Activated naive CD4-positive, alpha-beta T cell treated with anti-CD3 and anti-CD28 coated beads, Interleukin-2, amount 10 ng/mL, durations not matched to agents 5 hours and 36 hours (primary cell): ENCODE results near the gene AFF1. TPM values are rescaled to one million over a fixed set of nuclear protein-coding genes. Genes with fewer than 3 reads are reported as not detected.

Experiments used
- total RNA-seq, 2 experiments: library from RNA; stranded (reverse); gene quantifications; one replicate each; pipeline ENCODE4 v1.2.3, GENCODE V29; 2021

Gene AFF1, protein sequence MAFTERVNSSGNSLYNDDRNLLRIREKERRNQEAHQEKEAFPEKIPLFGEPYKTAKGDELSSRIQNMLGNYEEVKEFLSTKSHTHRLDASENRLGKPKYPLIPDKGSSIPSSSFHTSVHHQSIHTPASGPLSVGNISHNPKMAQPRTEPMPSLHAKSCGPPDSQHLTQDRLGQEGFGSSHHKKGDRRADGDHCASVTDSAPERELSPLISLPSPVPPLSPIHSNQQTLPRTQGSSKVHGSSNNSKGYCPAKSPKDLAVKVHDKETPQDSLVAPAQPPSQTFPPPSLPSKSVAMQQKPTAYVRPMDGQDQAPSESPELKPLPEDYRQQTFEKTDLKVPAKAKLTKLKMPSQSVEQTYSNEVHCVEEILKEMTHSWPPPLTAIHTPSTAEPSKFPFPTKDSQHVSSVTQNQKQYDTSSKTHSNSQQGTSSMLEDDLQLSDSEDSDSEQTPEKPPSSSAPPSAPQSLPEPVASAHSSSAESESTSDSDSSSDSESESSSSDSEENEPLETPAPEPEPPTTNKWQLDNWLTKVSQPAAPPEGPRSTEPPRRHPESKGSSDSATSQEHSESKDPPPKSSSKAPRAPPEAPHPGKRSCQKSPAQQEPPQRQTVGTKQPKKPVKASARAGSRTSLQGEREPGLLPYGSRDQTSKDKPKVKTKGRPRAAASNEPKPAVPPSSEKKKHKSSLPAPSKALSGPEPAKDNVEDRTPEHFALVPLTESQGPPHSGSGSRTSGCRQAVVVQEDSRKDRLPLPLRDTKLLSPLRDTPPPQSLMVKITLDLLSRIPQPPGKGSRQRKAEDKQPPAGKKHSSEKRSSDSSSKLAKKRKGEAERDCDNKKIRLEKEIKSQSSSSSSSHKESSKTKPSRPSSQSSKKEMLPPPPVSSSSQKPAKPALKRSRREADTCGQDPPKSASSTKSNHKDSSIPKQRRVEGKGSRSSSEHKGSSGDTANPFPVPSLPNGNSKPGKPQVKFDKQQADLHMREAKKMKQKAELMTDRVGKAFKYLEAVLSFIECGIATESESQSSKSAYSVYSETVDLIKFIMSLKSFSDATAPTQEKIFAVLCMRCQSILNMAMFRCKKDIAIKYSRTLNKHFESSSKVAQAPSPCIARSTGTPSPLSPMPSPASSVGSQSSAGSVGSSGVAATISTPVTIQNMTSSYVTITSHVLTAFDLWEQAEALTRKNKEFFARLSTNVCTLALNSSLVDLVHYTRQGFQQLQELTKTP
- 10 to 100 TPM; 61.8 to 66.2 TPM for total RNA-seq

DNA sequence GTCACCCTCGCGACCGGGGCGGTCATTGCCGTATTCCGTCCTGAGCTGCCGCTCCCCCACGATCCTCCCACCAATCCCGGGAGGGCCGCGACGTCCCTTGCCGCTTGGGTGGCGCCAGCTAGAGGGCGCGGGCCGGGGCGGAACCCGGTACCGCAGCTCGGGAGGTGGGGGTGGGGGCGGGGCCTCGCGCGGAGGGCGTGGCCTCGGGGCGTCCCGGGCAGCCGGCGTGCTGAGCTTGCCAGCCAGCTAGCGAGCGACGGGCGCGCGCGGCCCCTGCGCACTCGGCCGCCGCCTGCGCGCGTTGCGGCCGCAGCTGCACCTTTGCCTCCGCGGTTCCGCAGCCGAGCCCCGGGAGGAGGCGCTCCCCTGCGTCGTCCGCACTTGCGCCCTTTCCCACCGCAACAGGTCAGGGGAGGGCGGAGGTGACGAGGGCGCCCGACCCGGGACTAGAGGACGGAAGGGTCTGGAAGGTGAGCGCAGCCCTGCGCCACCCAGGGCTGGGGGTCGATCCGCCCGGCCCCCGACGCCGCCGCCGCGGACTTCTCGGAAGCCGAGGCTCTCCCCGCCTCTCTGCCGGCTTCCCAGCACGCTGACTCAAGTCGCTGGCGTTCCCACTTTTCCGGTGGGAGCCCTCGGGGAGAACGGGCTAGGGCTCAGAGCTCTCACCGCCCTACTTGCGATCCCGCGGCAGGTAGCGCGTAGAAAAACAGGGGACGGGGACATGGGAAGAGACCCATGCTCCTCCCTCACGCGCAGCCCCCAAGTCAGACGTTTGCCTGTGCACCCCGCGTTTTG lies at the start of gene AFF1:
AFF1 (plus strand) TSS at position 241 of the 795 bp plus-strand sequence. CDS start 13,523 bp downstream, outside the sequence.

DNA sequence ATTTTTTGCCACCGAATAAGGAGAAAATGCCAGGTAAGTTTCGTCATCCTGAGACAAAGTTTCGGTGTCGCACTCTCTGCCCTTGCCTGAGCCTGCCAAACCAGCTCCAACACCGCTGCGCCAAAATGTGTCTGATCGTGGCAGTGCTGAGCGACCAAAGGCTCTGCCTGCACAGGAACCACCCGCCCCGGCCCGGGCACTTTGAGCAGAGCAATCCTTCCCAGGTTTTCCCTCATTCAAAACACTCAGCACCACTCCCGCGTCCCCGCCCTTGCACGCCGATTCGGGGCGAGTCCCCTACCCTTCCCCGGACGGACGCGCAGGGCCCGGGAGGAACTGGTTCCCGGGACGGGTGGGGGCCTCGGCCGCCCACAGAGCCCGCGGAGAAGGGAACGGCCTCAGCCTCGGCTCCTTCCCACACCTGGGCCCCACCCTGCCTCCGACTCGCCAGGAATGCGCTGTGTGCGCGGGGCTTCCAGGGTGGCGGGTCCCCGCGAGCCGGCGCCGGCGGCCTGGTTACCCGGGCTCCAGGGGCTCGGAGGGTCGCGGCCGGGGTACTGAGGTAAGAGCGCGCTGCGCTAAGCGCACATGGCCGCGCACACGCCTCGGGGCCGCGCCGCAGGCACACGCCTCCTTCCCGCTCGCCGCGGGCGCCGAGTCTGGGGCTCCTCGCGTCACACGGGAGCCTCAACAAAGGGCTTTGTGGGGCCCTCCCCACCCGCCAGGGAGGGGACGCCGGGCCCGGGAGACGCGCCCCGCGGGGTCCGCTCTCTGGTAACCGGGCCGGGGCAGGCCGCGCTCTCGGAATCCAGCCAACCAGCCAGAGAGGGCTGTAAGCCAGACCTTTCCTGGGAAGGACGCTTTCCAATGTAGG lies 42.8 kb upstream of the AFF1 start, which contains the start of gene C4orf36:
C4orf36 (minus strand) TSS at position 661 of the 874 bp plus-strand sequence. CDS start 902 bp downstream, outside the sequence.

Other genes with a start within 250 kb of the AFF1 start
- not detected for gene SLC10A6, start 85.6 kb upstream of the AFF1 start, total RNA-seq
- not detected for gene C4orf36, start 42.6 kb upstream of the AFF1 start, total RNA-seq